Measurements from ENCODE around the gene ELSPBP1.
"Not testable (repeated sequence)": the region's sequence is repeated elsewhere in the genome, so short reads cannot be mapped to it uniquely, and the experiment has no call there.

The ELSPBP1 gene

DNA sequence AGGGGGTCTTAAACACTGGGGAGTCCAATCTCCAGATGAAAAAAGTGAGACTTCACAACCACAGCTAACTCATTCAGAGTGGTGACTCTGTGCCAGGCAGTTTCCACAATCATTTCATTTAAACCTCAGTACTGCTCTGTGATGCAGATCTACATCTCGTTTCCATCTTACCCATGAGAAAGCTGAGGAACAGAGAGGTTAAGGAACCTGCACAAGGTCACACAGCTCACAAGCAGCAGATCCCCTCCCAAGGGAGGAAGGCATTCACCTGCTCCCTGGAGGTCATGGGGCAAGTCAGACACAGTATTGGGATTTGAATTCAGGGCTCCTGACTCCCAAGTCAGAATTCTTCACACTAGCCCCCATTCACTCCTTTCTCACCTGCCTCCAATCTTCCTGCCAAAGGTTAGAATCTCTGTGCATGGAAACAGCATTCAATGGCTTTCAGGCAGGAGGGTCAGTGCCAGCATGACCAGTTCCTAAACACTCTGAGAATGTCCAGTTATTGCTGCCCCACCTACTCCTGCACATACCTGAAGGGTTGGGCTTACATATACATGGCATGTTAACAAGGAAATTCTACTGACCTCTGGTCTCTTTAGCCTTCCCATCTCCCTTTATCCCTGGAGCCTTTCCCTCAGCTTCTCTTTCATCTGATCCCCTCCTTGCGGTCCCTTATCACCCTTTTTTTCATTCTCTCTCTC lies 47.6 kb downstream of the ELSPBP1 start:
- DNase-seq: no peak

- no peak for DNase-seq
Observed at GRCh38 chr19:48043675-48044258, 49.3 kb downstream of the ELSPBP1 start, which contains the start of gene CABP5. Gene CABP5, minus strand, starts transcription at chr19:48044079. Its CDS starts 157 bp downstream, at chr19:48043922.

DNA sequence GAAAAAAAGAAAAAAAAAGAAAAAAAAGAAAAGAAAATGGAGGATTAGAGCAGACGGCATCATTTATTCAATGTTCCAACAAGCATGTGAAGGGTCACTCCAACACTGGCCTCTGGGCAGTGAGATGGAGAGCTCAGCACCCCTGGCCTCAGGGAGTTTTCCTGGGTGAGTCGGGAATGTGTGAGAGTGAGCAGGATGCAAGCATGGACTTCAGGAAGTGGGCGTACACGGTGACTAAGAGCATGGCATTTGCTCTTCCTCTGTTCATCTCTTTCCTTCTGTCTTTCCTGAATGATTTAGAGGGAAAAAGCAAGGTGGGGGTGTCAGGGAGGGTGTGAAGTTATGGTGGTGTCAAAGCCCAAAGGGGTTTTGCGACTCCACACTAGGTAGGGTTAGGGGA lies 50.1 kb downstream of the ELSPBP1 start:
- no peak for DNase-seq

DNA sequence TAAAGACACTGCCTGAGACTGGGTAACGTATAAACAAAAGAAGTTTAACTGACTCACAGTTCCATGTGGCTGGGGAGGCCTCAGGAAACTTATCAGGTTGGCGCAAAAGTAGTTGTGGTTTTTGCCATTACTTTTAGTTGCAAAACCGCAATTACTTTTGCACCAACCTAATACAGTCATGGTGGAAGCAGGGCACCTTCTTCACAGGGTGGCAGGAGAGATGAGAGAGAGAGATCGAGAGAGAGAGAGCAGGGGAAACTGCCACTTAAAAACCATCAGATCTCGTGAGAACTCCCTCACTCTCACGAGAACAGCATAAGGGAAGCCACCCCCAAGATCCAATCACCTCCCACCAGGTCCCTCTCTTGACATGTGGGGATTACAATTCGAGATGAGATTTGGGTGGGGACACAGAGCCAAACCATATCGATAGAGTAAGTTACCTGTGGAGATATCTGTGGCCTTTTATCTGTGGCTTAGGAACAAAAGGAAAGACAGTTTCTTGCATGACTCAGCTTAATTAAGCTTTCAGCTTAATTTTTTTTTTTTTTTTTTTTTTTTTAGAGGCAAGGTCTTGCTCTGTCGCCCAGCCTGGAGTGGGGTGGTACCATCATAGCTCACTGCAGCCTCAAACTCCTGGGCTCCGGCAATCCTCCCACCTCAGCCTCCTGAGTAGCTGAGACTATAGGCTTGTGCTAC lies 57.1 kb downstream of the ELSPBP1 start:
- DNase-seq: no peak

GRCh38 chr19:48053076-48053475 lies 58.6 kb downstream of the ELSPBP1 start:
- no peak for DNase-seq

- no peak for DNase-seq
Observed at GRCh38 chr19:48053856-48054255, 59.4 kb downstream of the ELSPBP1 start.

GRCh38 chr19:48059331-48059730 lies 64.9 kb downstream of the ELSPBP1 start:
- DNase-seq: no peak

DNA sequence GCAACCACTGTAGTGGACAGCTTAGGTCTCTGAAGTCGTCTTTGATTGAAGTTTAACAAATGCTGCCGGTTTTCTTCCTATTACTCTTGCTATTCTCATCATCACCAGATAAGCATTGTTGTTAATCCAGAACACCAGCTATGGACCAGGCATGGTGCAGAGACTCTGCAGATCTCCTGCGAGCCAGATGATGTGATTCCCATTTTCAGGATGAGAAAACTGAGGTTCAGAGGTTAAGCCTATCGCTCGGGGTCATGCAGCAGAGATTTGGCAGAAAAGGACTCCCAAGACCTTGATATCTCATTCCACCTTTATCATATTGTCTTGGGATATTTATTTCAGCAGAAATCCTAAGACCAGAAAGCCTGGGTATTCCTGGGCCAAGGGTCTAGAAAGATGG lies 65.9 kb downstream of the ELSPBP1 start:
- no peak for DNase-seq

DNA sequence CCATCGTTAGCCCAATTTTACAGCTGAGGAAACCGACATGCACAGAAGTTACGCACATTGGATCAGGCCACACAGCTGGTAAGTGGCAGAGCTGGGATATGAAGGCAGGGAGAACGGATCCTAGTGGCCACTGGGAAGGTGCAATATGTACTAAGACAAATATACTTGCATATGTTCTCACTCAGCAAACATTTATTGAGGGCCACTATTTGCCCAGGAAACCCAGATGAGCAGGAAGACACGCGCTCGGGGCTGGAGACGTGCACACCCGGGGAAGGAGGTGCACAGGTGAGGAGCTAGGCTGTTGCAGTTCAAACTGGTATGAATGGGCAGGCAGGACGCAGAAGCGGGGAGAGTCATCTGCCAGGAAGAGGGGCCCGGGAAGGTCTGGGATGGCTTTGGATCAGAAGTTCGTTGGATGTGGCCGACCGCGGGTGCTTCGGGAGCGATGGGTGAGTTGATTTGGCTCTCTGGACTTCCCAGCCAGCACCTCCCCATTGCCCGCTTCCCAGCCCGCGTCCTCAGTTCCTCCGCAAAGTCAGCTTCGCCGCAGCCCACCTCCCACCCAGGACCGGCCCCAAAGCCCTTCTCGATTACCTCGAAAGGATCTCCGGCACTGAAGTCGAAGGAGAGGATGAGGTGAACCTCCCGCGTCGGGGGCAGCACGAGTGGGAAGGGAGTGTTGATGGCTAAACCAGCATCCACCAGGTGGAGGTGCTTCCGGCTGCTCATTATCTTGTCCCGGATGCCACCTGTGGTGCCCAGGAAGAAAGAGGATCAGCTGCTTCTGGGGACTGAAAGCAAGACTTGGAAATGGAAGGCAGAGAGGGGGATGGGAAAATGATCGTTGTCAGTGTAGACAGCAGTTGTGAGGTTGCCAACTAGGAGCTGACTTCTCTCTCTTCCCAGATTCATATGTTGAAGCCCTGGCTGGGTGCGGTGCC lies 67.2 kb downstream of the ELSPBP1 start:
- no peak for DNase-seq

- DNase-seq: no peak
Observed at GRCh38 chr19:48064509-48064908, 70.1 kb downstream of the ELSPBP1 start.

GRCh38 chr19:48069435-48069834 lies 75.0 kb downstream of the ELSPBP1 start:
- DNase-seq: peak in 1 of 56 donors; percentile 5

DNA sequence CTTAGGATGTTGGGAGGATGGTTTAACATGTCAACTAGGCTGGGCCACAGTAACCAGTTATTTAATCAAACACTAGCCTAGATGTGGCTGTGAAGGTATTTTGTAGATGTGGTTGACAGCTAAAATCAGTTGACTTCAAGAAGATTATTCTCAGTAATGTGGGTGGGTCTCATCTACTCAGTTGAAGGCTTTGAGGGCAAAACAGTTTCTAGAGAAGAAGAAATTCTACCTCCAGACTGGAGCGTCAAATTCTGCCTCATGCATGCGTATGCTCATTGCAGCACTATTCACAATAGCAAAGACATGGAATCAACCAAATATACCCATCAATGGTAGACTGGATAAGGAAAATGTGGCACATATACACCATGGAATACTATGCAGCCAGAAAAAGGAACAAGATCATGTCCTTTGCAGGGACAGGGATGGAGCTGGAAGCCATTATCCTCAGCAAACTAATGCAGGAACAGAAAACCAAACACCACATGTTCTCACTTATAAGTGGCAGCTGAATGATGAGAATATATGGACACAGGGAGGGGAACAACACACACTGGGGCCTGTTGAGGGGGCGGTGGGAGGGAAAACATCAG lies 75.8 kb downstream of the ELSPBP1 start:
- DNase-seq: not testable (repeated sequence)

All from amygdala (tissue), 56 donors.